AG09319 (cell line): ENCODE measurements around the gene APOL2.
"Not testable (repeated sequence)": the region's sequence is repeated elsewhere in the genome, so short reads cannot be mapped to it uniquely, and the experiment has no call there.

Experiments
- DNase-seq: peaks from one replicate; pipeline ENCODE4 v3.0.0-alpha.2; 2010; ENCODE audit warnings: low read depth; ENCODE audit errors: extremely low read depth
- TF ChIP-seq, protein P1 (sequence below): IDR thresholded peaks from 2 replicates; pipeline ENCODE4 v1.5.1; 2011; ENCODE audit warnings: low read depth, mild to moderate bottlenecking, inconsistent platforms, low read length, moderate library complexity

The APOL2 gene

DNA sequence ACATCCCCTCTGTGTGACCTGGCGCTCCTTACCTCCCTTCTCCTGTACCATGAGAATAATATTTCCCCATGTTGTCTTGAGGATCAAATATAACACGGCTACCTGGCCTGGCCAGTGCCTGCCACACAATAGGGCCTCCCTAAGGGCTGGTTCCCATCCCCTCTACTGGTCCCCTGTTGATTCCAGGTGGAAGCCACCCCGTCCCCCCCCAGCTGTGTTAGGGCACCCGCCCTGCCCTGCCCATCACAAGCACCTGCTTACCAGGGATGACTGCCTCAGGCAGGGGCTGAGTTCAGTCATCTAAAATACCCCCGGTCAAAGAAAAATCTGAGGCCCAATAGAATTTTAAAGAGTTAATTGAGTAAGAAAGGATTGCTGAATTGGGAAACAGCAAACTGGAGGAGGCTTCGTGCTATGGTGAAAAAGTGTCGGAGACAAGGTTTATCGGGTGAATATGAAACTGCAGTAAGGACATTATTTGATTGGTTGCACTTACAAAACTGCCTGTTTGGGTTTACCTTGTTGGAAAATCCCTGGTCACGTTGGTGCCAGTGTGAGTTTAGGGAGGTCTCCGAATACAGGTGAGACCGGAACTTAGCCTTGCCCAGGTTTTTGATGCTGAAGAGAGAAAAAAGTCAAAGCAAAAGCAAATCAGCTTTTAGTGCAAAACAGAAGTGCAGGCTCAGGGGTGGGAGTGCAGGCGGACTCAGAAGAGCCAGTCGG is 18.8 kb upstream of the APOL2 start:
- DNase-seq = no peak
- TF ChIP-seq, protein P1, sequence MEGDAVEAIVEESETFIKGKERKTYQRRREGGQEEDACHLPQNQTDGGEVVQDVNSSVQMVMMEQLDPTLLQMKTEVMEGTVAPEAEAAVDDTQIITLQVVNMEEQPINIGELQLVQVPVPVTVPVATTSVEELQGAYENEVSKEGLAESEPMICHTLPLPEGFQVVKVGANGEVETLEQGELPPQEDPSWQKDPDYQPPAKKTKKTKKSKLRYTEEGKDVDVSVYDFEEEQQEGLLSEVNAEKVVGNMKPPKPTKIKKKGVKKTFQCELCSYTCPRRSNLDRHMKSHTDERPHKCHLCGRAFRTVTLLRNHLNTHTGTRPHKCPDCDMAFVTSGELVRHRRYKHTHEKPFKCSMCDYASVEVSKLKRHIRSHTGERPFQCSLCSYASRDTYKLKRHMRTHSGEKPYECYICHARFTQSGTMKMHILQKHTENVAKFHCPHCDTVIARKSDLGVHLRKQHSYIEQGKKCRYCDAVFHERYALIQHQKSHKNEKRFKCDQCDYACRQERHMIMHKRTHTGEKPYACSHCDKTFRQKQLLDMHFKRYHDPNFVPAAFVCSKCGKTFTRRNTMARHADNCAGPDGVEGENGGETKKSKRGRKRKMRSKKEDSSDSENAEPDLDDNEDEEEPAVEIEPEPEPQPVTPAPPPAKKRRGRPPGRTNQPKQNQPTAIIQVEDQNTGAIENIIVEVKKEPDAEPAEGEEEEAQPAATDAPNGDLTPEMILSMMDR = no peak

DNA sequence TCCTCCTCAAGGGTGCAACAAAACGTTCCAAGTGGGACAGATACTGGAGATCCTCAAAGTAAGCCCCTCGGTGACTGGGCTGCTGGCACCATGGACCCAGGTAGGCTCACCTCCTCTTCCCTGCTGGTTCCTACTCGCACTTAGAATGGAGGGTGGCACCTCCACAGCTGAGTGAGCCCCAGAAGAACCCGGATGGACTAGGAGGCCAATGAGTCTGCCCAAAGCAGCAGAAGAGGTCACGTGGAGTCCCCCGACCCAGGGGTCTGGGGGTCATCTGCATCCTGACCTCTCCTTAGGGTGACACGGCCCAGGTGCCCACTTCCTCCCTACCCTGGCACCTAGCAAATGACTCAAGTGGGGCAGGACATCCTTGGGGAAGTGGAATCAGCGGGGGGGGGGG is 18.0 kb upstream of the APOL2 start:
- DNase-seq = no peak
- TF ChIP-seq, protein P1 = no peak

- no peak for DNase-seq
- TF ChIP-seq, protein P1 = no peak
Observed at GRCh38 chr22:36256478-36256877, 17.2 kb upstream of the APOL2 start.

- DNase-seq = not testable (repeated sequence)
Observed at GRCh38 chr22:36255572-36255971, 16.2 kb upstream of the APOL2 start.

GRCh38 chr22:36253523-36254490 is 14.5 kb upstream of the APOL2 start:
- no peak for DNase-seq
- TF ChIP-seq, protein P1 = no peak

GRCh38 chr22:36252754-36253522 is 13.6 kb upstream of the APOL2 start, which contains the start of gene APOL1:
Gene APOL1 (plus strand): TSS chr22:36253133. CDS start chr22:36254956, 1,823 bp downstream.
- no peak for DNase-seq
- TF ChIP-seq, protein P1 = no peak

GRCh38 chr22:36251979-36252608 is 12.8 kb upstream of the APOL2 start:
- not testable (repeated sequence) for DNase-seq

DNA sequence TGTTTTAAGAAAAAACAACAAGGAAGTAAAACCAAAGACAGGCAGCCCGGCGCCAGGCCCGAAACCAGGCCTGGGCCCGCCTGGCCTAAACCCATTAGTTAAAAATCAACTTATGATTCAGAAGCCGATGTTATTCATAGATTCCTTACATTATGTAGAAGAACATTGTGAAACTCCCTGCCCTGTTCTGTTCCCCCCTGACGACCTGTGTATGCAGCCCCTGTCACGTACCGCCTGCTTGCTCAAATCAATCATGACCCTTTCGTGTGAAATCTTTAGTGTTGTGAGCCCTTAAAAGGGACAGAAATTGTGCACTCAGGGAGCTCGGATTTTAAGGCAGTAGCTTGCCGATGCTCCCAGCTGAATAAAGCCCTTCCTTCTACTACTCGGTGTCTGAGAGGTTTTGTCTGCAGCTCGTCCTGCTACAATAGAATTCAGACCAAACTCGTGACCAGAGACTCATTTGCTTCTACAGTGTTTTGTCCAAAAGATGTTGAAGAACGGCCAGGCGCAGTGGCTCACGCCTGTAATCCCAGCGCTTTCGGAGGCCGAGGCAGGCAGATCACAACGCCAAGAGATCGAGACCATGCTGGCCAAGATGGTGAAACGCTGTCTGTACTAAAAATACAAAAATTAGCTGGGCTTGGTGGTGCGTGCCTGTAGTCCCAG is 11.1 kb upstream of the APOL2 start:
- not testable (repeated sequence) for DNase-seq
